Spinal cord (tissue), 10 donors: ENCODE results near the gene REC8. TPM values are rescaled to one million over a fixed set of nuclear protein-coding genes. Genes with fewer than 3 reads are reported as not detected.

Experiments used
- DNase-seq, 6 donors: peaks; one replicate each; pipeline versions ENCODE4 v3.0.0 to v3.0.0-alpha.2; 2013 to 2015; ENCODE audit warnings: low spot score in 6 of 6, low read depth in 4 of 6
- H3K27ac ChIP-seq: one replicate; pipeline ENCODE4 v1.5.1; 2013; ENCODE audit warnings: low read depth, low read length, control low read depth
- H3K27me3 ChIP-seq: one replicate; pipeline ENCODE4 v1.6.1; 2013; ENCODE audit warnings: low read length; ENCODE audit not compliant: control insufficient read depth, insufficient read depth
- H3K36me3 ChIP-seq: one replicate; pipeline ENCODE4 v1.6.1; 2013; ENCODE audit warnings: low read length; ENCODE audit not compliant: control insufficient read depth, insufficient read depth
- H3K4me1 ChIP-seq: one replicate; pipeline ENCODE4 v1.6.1; 2013; ENCODE audit warnings: low read length; ENCODE audit not compliant: control insufficient read depth, insufficient read depth
- H3K4me3 ChIP-seq: one replicate; pipeline ENCODE4 v1.5.1; 2013; ENCODE audit warnings: low read depth, low read length, control low read depth
- H3K9me3 ChIP-seq: one replicate; pipeline ENCODE4 v1.6.1; 2013; ENCODE audit warnings: low read length; ENCODE audit not compliant: control insufficient read depth, insufficient read depth
- WGBS: methylation state at CpG from one replicate; pipeline ENCODE4 v1.1.5; 2013; ENCODE audit warnings: missing lambda C conversion rate; ENCODE audit not compliant: insufficient coverage; 5-methylcytosine and 5-hydroxymethylcytosine counted together
- polyA plus RNA-seq, 2 donors: library from polyadenylated mRNA; unstranded; fragments of 120-200 nt; gene quantifications; one replicate each; pipeline ENCODE4 v1.2.1, GENCODE V29; 2013; ENCODE audit not compliant: insufficient read length in 2 of 2
- total RNA-seq, 2 donors: library from RNA; depleted of rRNA in 1 of 2; stranded (reverse); fragments of 120-200 nt in 1 of 2; fragments of >200 nt in 1 of 2; gene quantifications; one replicate each; pipeline versions ENCODE4 v1.2.3 to v1.2.4, GENCODE V29; 2013 to 2014
- donor health status: healthy.

REC8 gene
- total and polyA plus RNA-seq, 4 donors, result 18.7 to 129 (median 58.9) TPM

DNA sequence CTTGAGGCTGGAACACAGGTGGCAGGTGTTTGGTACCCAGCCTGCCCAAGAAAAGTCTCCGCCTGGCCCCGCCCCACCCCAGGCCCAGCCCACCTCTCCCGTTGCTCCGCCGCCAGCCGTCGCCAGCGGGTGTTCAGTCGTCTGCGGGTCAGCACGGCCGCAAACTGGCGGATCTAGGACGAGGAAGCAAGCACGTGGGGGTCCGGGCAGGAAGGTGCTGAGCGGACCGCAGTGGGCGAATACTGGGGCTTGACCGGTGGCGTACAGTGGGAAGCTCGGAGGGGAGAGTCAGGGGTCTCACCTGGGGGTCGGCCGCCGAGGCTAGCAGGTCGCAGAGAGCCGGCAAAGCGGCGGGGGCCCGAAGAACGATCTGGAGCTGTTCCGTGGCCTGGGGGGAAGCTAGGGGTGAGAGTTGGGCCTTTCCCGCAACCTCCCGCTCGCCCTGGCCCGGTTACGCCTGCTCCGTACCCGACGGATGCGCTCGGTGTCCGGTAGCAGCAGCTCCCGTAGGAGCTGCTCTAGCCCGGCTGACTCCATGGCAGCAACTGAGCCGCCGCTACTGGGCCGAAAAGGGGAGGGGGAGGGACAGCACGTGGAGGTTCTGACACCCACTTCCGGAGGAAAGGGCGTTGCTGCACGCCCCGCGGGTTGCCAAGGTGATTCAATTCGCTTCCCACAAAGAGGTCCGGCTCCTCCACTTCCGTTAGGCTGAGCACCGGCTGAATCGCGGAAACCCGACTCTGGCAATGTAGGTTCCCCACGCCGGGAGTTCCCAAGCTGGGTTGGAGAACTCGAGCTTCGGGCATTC, 16.6 kb downstream of the REC8 start, which contains the start of gene IPO4:
IPO4 (minus strand) TSS at position 566 of the 808 bp plus-strand sequence; CDS start at position 537, 29 bp downstream.
- Histone ChIP-seq H3K4me1 (peaks cover 28% of the 10 kb centered on the region), H3K9me3 (no peaks in the 10 kb centered on the region), H3K4me3 (peak within 1 kb of the TSS; percentile 79), H3K36me3 (peaks cover 77% of the 10 kb centered on the region), H3K27me3 (no peaks in the 10 kb centered on the region), H3K27ac (peak within 1 kb of the TSS; percentile 29)
- peak; percentile 81 to 99 (median 92) for DNase-seq
- 0% methylated on average over 64 of the region's 65 CpGs for WGBS

- Histone ChIP-seq H3K27ac (peak overlapping the region; percentile 29), H3K4me1 (peaks cover 28% of the 10 kb centered on the region), H3K36me3 (peaks cover 71% of the 10 kb centered on the region), H3K9me3 (no peaks in the 10 kb centered on the region), H3K27me3 (no peaks in the 10 kb centered on the region), H3K4me3 (peak overlapping the region; percentile 79)
- WGBS, result no CpG with 5 or more reads among the region's 3 CpGs
- no peak for DNase-seq
These were observed 17.1 kb downstream of the REC8 start for GRCh38 chr14:24189059-24189375.

GRCh38 chr14:24189460-24189859, 17.6 kb downstream of the REC8 start:
- H3K27ac ChIP-seq, result peak overlapping the region; percentile 29
- peaks cover 67% of the 10 kb centered on the region for H3K36me3 ChIP-seq

DNA sequence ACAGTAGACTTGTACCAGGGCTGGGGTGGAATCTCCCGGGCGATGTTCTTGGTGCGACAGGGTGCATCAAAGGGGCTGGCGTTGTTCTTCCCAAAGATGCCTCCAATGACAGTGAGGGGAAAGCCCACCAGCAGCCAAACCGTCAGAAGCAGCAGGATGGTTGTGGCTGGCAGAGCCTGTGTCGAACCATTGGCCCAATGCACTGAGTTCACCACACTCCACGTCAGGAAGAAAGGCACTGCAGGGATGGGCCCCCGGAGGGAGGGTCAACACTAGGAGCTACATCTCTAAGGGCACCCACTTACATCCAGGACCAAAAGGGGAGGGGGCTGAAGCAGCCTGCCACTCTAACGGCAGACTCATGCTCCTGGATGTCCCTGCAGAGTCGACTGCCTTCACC, 18.5 kb downstream of the REC8 start:
- Histone ChIP-seq H3K27ac (no peak overlapping the region), H3K36me3 (peaks cover 57% of the 10 kb centered on the region), H3K4me3 (no peak overlapping the region), H3K9me3 (no peaks in the 10 kb centered on the region), H3K4me1 (peaks cover 35% of the 10 kb centered on the region), H3K27me3 (no peaks in the 10 kb centered on the region)
- no peak for DNase-seq
- 93% methylated on average over 5 of the region's 10 CpGs for WGBS

More at GRCh38 chr14:24189460-24189859, 17.6 kb downstream of the REC8 start:
- Histone ChIP-seq H3K27me3 (no peaks in the 10 kb centered on the region), H3K4me1 (peaks cover 28% of the 10 kb centered on the region), H3K9me3 (no peaks in the 10 kb centered on the region), H3K4me3 (no peak overlapping the region)
- 96% methylated on average over 7 of the region's 9 CpGs for WGBS
- DNase-seq, result no peak

GRCh38 chr14:24192933-24193332, 21.1 kb downstream of the REC8 start:
- WGBS, result 96% methylated on average over 13 of the region's 15 CpGs
- DNase-seq, result no peak
- Histone ChIP-seq H3K27ac (no peak overlapping the region), H3K9me3 (no peaks in the 10 kb centered on the region), H3K4me3 (no peak overlapping the region), H3K36me3 (peaks cover 34% of the 10 kb centered on the region), H3K27me3 (no peaks in the 10 kb centered on the region), H3K4me1 (peaks cover 30% of the 10 kb centered on the region)

GRCh38 chr14:24194186-24194872, 22.4 kb downstream of the REC8 start:
- Histone ChIP-seq H3K27ac (no peak overlapping the region), H3K36me3 (peaks cover 29% of the 10 kb centered on the region), H3K27me3 (no peaks in the 10 kb centered on the region), H3K4me3 (peak overlapping the region; percentile 90), H3K9me3 (no peaks in the 10 kb centered on the region), H3K4me1 (peaks cover 16% of the 10 kb centered on the region)
- DNase-seq, result no peak
- WGBS, result 88% methylated on average over 4 of the region's 7 CpGs

DNA sequence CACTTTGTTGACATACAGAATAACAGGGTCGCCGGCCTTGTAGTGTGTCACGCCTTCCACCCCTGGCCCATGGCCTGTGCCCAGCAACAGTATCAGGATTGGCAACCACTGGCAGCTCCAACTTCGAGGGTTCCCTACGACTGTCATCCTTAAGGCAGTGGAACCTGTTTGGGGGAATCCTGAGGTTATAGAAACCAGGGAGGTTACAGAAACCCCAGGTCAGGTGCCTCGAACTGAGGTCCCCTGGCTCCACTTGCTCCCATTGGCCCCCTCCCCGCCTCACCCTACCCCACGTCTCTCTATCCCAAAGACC, 22.9 kb downstream of the REC8 start:
- Histone ChIP-seq H3K4me3 (peak overlapping the region; percentile 90), H3K9me3 (no peaks in the 10 kb centered on the region), H3K36me3 (peaks cover 25% of the 10 kb centered on the region), H3K27ac (peak overlapping the region; percentile 96), H3K27me3 (no peaks in the 10 kb centered on the region), H3K4me1 (peaks cover 13% of the 10 kb centered on the region)
- DNase-seq, result no peak
- WGBS, result 68% methylated on average over 7 of the region's 8 CpGs

- Histone ChIP-seq H3K36me3 (peaks cover 20% of the 10 kb centered on the region), H3K4me3 (peak within 1 kb of the TSS; percentile 90), H3K4me1 (peaks cover 13% of the 10 kb centered on the region), H3K9me3 (no peaks in the 10 kb centered on the region), H3K27ac (peak within 1 kb of the TSS; percentile 96), H3K27me3 (no peaks in the 10 kb centered on the region)
- under 1% methylated on average over 89 of the region's 89 CpGs for WGBS
- DNase-seq, result peak; percentile 66 to 95 (median 82)
These were observed 23.5 kb downstream of the REC8 start, which contains the start of gene TM9SF1 for GRCh38 chr14:24195186-24196070. TM9SF1 (minus strand) TSS chr14:24195441; CDS start chr14:24195019, 422 bp downstream.
